Amygdala (tissue), 56 donors: Measurements from ENCODE around the gene OLFM4.

ENCODE experiments used
- DNase-seq, 56 donors: peaks; one replicate each; lab custom pipeline; 2025; lab: John Stamatoyannopoulos, UW

OLFM4 gene, protein sequence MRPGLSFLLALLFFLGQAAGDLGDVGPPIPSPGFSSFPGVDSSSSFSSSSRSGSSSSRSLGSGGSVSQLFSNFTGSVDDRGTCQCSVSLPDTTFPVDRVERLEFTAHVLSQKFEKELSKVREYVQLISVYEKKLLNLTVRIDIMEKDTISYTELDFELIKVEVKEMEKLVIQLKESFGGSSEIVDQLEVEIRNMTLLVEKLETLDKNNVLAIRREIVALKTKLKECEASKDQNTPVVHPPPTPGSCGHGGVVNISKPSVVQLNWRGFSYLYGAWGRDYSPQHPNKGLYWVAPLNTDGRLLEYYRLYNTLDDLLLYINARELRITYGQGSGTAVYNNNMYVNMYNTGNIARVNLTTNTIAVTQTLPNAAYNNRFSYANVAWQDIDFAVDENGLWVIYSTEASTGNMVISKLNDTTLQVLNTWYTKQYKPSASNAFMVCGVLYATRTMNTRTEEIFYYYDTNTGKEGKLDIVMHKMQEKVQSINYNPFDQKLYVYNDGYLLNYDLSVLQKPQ

DNA sequence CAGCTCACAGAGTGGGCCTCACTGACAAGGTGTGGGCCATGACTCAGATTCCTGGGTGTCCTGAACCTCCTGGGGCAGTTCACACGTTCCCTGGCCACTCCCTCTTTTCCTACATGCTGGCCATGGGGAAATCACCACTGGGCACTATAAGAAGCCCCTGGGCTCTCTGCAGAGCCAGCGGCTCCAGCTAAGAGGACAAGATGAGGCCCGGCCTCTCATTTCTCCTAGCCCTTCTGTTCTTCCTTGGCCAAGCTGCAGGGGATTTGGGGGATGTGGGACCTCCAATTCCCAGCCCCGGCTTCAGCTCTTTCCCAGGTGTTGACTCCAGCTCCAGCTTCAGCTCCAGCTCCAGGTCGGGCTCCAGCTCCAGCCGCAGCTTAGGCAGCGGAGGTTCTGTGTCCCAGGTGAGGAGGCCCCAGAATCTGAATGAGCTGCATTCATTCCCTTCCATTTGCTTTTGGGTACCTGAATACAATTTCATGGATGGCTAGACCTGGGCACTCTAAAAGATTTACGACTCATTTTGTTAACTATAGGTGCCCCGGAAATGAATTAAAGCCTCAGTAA, at the start of gene OLFM4:
Gene OLFM4, plus strand, starts transcription at position 177 of the 567 bp plus-strand sequence. Its CDS starts 24 bp downstream, at position 201.
- no peak for DNase-seq

DNA sequence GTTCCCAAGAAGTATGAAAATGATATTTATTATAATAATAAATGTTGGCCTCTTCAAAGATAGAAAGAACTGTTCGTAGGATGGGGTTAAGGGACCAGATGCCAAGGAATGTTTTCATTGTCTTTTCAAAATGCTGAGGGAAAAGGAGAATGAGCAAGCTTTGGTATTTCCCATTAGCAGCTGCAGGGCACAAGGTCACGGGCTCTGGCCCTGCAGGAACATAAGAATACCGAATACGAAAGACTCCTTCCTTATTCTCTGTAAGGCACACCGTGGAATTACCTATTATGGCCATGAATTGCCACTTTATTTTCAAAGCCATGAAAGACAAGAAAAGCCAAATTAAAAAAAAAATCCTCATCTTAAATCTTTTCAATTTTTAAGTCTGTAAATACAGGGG, 49.6 kb upstream of the OLFM4 start:
- DNase-seq, result no peak

DNA sequence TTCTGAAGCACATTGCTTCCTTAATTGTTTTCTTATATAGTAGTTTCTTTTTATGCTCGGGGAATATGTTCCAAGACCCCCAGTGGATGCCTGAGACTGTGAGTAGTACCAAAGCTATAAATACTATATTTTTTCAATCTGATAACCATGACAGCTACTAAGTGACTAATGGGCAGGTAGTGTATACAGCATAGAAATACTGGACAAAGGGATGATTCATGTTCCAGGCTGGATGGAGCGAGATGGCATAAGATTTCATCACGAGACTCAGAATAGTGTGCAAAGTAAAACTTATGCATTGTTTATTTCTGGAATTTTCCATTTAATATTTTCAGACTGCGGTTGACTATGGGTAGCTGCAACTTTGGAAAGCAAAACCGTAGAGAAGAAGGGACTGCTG, 47.9 kb upstream of the OLFM4 start:
- no peak for DNase-seq

DNA sequence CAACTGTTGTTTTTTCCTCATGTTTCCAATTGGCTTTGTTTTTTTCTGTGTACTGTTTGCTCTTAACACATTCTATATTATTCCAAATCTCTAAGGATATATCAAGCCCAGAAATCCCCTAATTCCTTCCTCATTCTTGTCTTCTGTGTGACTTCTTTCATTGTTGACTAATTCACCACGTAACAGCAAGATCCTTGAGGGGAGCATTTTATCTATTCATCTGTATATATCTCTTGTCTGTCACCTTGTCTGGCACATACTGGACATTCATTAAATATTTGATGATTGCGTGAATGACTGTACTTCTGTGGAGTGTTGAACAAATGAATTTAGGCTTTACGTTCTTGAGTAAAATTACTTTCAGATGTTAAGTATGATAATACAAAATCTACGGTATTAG, 44.8 kb upstream of the OLFM4 start:
- DNase-seq, result no peak

DNA sequence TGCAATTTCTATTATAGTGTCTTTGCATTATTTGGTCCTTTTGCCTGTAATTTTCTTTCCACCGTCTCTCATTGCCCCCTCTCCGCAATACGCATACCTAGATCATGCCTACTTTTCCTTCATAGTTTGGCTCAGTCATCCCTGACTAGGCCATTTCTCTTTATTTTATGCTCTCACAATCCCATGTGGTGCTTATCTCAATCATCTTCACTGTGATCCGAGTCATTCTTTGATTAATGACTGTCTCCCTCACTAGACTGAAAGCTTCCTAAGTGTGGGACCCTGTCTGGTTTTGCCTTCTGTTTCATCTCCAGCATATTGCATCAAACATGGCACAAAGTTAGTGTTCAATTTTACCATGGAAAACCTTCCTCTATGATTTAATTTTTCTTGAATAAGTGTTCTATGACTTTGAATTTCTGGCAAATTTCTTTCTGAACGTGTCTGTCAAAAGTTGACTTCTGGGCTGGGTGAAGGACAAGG, 43.7 kb upstream of the OLFM4 start:
- no peak for DNase-seq

DNA sequence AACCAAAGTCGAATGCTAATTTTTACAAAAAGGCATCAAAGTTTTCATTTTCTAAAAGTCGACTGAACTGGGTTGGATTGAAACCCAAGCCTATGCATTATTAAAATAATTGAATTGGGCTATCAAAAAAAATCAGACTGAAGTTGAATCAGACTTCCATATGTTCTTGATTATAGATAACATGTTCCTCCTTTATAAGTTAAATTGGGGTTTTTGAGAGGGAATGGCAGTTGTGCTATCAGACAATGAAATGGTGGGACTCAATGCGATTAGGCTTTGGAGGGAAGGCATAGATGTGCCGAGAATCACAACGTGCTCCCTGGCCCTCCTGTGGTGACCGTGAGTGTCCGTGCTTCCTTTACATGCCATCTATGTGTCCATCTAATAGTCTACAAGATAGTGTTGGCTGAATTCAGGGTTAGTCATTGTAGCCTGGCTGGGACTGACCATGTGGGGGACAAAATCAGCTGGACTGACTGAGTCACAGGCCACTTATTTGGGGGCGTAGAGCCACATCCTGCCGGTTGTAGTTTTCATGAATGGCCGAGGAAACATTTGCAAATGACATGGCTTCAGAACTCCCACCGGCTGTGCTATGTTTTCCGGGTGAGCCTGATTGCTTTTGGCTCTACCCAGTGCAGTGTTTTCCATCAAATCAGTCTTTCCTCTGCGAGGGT, 37.1 kb upstream of the OLFM4 start:
- DNase-seq, result no peak

DNA sequence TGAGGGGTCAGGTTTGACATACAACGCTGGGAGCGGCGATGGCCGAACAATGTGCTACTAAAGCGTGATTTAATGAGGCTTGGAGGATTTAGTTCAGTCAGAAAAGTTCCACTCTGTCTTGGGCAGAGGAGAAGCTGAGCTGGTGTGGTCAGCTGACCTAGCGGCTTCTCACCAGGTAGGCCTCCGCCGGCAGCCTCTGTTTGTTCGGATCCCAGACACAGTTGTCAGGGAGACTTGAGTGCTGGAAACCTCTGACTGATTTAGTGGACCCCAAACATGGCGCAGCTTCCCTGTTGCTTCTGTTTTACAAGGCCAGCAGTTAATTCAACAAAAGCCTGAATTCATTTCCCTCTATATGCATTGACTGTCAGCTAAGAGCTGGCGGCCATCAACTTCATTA, 36.5 kb upstream of the OLFM4 start:
- no peak for DNase-seq

DNA sequence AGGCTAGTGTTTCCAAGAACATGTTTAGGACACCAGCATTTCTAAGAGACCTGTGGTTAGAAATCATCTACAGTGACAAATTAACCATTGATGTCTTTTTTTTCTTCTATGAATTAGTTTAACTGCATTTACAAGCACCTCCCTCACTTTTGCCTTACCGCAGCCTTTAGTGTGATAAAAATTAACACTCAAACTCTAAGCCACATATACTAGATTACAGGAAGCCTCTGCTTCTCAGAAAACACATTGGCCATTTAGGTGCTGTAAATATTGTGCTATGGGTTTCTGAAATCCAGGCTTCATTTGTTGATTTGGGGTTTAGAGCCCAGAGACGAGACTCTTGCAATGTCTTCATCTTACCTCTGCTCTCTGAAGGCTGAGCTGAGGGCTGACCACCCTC, 34.6 kb upstream of the OLFM4 start:
- DNase-seq, result no peak

DNA sequence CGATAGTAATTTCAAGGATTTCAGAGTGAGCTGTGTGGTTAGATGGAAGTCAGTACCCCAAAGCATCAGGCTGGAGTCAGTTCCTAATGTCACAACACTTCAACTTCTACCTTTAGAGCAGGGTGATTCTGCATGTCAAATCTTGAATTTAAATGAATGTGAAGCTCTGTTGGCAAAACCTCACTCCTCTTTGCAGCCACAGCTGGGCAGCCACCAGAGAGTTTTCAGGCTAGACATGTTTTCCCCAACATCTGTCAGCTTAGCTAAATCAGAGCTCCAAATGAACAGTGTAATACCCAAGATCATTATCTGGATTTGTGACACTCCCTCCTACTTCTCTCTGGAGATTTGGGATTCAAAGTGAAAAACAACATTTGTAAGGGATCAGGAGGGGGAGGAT, 33.7 kb upstream of the OLFM4 start:
- no peak for DNase-seq

DNA sequence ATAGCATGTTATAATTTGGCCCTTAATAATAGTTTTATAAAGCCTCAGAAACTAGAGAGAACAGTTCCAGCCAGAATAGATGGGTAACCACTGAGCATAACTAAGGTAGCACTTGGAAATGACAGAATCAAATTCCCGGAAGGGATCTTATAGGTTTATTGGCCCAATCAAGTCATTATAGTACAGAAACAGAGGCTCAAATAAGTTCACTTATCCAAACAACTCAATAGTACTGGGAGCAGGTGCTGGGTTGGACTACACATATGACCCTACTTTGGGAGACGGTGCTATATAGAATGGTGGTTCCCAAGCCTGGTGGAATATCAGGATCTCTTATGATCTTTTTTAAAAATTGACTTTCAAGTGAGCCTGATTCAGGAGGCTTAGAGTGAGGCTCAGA, 32.7 kb upstream of the OLFM4 start:
- no peak for DNase-seq

DNA sequence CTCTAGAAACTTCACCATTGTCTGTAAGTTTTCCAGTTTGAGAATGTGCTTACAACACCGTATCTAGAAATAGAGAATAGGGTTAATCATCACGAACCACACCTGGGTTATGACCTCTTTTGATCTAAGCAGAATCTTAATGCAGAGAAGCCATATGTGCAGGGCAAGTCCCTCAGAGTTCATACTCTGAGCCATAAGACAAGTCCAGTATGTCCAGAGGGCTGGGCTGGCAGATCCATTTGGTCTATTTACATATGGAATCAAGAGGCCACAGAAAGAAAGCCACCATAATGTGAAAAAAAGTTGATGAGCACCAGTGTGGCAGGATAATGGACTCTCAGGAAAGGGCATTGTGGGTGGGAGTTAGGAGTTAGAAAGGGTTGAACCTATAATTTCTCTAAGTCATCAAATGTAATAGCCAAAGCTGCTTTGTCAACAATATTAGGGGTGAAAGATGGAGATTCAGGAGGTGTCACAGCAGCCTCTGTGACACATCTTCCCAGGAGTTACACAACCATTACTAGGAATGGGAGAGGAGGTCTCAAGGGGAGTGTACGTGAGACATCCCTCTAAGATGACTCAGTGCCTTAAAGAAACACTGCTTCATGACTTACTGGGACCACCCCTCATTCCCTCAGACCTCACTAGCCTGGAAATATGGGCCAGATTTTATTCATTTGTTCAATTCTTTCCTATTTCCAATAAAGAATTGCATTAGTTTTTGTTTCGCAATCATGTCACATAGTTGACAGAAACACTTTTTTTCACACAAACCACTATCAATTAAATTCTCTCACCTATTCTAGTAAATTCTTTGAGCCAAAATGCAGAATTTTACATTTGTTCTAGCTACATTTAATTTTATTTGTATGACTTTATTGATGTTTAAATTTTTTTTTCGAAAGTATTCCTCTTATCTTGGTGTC, 30.4 kb upstream of the OLFM4 start:
- DNase-seq, result no peak

DNA sequence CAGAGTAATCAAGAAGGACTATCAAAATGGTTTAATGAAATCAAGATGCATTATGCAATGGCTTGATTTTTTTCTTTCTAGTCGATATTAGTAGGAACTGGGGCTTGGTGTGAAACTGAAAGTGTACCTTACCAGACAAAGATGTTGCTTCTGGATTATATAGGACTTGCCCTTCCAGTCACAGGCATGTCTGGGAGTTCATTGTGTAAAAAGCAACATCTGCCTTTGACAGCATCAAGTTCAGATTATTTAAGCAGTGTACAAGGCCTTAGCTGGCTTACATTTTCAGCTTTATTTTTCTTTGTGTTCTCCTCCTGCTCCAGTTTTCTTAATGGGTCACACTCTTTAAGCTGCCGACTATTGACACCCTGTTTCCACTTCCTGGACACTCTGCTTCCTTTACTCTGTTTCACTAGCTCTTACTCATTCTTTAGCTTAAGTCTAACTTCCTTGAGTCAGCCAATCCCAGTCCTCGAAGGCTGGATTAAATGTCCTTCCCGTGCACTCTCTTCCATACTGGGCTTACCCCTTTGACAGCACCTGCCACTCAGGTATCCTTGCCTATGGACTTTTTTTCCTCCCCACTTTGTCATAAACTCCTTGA, 29.4 kb upstream of the OLFM4 start:
- no peak for DNase-seq

DNA sequence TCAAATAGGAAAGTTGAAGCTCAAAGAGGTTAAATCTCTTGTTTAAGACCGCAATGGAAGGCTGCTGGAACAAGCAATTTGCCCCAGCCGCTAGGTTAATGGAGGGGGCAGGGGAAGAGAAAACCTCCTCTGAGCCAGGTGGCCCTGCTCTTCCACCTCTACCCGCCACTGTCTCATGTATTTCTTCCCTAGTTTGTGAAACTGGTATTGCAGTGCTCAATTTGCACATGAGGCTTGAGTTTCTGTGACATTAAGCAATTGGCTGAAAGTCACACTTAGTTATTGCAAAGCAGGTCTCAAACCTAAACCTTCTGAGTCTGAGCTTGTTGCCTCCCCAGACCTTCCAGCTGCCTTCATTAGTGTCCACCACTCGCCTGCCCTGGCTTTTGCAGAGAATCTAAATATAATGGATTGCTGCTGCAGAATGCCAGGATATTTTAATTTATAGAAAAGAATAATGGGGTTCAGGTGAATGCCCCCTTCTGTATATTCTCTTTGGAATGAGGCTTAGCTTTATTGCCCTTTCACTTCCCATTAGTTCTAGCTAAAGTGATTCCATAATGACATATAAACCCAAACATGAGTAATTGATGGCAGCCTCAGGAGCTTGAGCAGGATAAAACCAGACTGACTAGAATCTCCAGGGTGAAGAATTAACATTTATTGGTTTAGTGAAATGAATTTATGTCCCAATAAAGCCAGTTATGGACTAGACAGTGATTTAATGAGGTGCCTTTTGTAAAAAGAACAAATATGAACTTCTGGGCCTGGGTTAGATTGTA, 27.0 kb upstream of the OLFM4 start:
- DNase-seq, result no peak

DNA sequence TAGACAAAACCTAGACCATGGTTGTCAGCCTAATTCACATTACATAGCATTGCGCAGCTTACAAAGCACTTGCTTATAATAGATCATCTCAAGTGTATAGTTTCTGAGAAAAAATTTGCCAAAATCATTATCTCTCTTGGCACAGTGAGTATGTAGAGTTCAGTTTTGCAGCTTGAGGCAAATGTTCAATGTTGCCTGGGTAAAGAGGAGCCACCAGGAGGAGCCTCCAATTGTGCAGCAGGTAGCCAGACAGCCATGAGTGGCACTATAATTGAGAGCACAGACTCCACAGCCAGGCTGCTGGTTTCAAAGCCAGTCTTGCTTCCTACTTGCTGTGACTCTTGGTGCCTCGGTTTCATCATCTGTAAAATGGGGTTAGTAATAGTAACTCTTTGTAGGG, 24.0 kb upstream of the OLFM4 start:
- no peak for DNase-seq

DNA sequence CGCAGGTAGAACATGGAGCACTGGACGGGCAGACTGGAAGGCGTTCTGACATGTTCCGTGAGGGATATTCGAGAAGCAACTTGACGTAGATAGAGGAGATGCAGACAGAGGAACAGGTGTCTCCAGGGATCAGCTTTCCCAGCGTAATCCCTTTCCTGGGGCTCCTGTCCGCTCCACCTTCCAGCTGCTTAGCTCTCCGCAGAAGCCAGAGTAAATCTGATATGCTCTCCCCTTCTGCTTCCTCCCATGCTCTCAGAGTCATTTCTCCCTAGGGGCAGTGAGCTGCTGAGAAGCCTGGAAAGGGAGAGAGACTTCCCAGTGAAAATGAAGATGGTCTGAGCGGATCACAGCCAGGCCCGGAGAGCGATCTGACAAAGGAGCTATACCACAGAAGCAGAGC, 23.0 kb upstream of the OLFM4 start:
- DNase-seq, result no peak

DNA sequence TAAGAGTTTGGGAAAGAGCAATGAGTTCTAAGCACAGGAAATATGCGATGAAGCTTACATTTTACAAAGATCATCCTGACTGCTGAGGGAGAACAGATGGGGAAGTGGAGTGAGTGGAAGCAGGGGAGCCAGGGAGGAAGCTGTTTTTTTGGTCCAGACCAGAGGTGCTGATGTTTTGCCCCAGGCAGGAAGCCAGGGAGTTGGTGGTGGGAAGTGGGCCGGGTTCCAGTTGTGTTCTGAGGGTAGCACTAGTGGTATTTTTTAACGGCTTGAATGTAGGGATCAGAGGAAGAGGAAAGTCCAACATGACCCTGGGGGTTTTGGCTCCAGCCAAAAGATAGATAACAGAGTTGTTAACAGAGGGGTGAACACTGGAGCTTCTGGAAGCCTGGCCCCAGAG, 20.7 kb upstream of the OLFM4 start:
- DNase-seq, result peak in 1 of 56 donors; percentile 5

DNA sequence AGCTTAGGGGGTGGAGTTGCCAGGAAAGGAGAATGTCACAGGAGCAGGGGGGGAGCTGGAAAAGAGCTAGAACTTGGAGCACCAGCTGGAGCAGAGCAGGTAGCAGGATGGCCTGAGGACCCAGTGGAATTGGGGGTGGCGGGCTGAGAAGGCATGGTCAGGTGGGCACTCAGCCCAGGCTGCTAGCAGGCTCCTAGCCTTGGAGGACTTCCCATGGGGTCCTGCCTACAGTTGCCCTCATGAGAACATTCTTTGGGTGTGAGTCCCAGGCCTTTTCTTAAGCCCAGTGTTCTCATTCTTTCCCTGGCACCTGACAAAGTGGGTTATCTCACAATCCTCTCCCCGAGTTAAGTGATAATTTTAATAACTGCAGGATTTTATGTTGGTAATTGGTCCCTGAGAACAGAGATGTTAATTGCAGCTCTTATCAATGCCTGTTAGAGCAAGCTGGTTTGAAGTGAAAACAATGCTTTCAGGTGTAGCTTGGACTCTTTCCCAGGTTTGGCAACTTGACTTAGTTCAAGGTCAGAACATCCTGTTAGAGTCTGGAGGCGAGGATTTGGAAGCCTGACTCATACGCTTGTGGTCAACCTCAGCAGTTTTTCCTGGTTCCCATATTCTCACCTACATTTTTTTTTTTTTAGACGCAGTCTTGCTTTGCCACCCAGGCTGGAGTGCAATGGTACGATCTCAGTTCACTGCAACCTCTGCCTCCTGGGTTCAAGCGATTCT, 18.1 kb upstream of the OLFM4 start:
- no peak for DNase-seq

DNA sequence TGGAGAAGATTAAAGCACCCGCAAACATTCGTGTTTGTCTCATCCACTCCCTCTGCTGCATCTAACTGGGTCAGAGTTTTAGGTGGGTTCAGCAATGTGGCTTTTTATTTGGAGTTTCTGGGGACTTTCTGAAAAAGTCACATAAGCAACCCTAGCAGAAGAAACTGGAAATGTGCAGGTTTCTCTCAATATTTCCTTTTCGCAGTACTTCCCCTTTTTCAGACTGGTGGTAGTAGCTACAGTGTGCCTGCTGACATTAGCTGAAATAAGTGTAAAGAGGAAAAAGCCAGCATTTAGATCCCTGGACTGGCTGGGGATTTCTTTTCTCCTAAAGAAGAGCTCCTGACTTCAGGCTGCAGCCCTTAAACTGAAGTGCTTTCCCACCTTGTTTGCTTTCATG, 15.9 kb upstream of the OLFM4 start:
- no peak for DNase-seq

DNA sequence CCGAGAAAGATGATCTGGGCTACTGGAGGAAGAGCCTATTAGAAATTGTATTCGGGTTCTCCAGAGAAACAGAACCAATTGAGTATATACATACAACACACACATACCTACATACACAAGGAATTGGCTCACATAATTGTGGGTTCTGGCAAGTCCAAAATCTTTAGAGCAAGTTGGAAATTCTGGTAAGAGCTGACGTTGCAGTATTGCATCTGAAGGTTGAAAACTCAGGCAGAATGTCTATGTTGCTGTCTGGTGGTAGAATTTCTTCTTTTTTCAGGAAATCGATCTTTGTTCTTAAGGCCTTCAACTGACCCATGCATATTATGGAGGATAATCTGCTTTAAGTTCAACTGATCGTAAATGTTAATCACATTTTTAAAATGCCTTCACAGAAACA, 15.5 kb upstream of the OLFM4 start:
- no peak for DNase-seq
